Epithelial cell of proximal tubule (primary cell): Measurements from ENCODE around the gene ZNF85. TPM values are rescaled to one million over a fixed set of nuclear protein-coding genes. Genes with fewer than 3 reads are reported as not detected.
"Not testable (repeated sequence)": the region's sequence is repeated elsewhere in the genome, so short reads cannot be mapped to it uniquely, and the experiment has no call there.

Experiments
- DNase-seq: peaks from one replicate; pipeline ENCODE4 v3.0.0-alpha.2; 2011; ENCODE audit warnings: low read depth
- H3K4me3 ChIP-seq: 2 replicates; pipeline ENCODE4 v1.5.1; 2011; ENCODE audit warnings: low read depth, mild to moderate bottlenecking, low read length
- total RNA-seq: library from RNA; depleted of rRNA; stranded (reverse); fragments of >200 nt; gene quantifications from 2 replicates; pipeline ENCODE4 v1.2.3, GENCODE V29; 2015
- TF ChIP-seq, protein P1 (sequence below): conservative IDR thresholded peaks from 2 replicates; pipeline ENCODE4 v1.5.1; 2012; ENCODE audit warnings: low read depth, mild to moderate bottlenecking, low read length

Gene ZNF85
- total RNA-seq, result 11.4 and 12.1 TPM in 2 replicates

DNA sequence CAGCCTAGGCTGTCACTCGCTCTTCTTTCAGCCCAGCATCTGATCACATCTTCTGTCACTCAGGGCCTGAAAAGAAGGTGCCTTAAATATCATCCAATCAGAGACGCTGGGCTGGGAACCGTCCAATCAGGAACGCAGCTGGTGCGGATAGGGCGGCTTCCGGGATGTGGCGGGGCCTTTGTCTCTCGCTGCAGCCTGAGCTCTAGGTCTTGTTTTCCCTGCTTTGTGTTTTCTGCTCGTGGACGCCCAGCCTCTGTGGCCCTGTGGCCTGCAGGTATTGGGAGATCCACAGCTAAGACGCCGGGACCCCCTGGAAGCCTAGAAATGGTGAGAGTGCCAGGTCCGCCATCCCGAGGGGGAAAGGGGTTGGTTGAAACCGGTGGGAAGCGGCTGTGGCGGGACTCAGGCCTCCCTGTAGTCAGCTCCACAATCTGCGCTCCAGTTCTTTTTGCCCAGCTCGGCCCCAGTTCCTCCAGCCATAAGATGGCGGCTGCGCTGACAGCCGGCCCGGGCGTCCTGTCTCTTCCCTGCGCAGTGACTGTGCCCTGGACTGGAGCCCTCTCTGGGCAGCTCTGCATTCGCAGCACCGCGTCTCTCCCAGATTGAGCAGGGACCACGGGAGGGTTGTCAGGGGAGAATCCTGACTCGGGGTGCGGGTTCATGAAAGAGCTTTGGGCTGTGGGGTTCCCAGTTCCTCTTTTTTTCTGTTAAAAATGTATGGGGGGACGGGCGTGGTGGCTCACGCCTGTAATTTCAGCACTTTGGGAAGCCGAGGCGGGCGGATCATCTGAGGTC lies at the start of gene ZNF85:
Gene ZNF85 (plus strand): TSS at position 175 of the 795 bp plus-strand sequence. CDS start 150 bp downstream, at position 325.
- H3K4me3 ChIP-seq, result peak within 1 kb of the TSS; percentile 84
- TF ChIP-seq, protein P1, sequence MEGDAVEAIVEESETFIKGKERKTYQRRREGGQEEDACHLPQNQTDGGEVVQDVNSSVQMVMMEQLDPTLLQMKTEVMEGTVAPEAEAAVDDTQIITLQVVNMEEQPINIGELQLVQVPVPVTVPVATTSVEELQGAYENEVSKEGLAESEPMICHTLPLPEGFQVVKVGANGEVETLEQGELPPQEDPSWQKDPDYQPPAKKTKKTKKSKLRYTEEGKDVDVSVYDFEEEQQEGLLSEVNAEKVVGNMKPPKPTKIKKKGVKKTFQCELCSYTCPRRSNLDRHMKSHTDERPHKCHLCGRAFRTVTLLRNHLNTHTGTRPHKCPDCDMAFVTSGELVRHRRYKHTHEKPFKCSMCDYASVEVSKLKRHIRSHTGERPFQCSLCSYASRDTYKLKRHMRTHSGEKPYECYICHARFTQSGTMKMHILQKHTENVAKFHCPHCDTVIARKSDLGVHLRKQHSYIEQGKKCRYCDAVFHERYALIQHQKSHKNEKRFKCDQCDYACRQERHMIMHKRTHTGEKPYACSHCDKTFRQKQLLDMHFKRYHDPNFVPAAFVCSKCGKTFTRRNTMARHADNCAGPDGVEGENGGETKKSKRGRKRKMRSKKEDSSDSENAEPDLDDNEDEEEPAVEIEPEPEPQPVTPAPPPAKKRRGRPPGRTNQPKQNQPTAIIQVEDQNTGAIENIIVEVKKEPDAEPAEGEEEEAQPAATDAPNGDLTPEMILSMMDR, result no peak
- peak; percentile 65 for DNase-seq

DNA sequence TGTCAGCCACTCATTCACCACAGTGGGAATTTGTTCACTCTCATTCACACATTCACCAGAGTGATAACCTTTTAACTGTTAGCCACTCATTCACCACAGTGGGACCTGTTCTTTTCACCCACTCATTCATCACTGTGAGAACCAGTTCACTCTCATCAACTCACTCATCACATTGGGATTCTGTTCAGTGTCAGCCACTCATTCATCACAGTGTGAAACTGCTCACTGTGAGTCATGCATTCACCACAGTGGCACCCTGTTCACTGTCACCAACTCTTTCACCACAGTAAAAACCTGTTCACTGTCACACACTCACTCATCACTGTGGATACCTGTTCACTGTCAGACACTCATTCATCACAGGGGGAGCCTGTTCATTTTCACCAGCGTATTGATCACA lies 43.5 kb upstream of the ZNF85 start:
- TF ChIP-seq, protein P1, result no peak
- no peak for DNase-seq
- H3K4me3 ChIP-seq, result no peak overlapping the region

DNA sequence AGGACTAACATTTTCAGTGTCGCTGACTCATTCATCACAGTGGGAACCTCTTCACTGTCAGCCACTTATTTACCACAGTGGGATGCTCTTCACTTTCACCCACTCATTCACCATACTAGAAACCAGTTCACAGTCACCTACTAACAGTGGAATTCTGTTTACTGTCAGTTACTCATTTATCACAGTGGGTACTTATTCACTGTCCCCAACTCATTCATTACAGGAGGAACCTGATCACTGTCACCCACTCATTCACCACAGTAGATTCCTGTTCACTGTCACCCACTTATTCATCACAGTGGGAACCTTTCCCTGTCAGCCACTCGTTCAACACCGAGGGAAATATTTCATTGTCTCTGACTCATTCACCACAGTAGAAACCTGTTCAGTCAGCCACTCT lies 10.1 kb upstream of the ZNF85 start:
- no peak for DNase-seq
- TF ChIP-seq, protein P1, result no peak
- H3K4me3 ChIP-seq, result no peak overlapping the region

DNA sequence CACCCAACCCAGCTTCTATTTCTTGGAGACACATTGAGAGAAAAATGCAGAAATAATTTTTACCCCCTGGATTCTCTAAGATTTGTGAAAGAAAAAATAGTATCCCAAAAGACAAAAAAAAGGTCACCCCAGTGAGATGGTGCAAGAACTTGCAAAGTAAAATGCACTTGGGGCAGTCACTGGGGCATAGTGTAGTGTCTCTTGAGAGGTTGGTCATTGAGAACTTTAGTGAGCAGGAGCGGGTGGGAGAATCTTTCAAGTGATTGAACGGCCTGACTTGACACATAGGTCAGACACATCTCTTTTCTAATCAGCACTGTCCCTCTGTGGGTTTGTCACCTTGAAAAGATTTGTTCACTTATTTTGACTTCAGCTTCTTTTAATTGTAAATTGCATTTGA lies 2.4 kb downstream of the ZNF85 start:
- DNase-seq, result no peak
- TF ChIP-seq, protein P1, result no peak

DNA sequence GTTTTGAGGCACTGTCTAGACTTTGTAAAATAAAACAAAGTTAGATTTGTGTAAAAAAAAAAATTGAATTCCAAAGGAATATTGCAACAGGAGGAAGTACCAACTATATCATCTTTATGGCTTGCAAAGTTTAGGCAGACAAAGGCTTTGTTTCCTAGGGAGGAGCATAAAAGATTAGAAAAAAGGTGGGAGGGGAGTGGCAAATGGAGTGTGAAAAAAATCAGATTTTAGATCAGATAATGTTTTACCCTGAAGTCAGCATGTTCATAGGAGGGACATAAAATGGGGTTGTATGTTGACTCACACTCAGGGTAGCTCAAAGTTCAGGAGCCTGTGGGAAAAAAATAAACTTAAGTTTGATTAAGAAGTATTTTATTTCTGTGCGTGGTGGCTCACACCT lies 3.7 kb downstream of the ZNF85 start:
- no peak overlapping the region for H3K4me3 ChIP-seq
- TF ChIP-seq, protein P1, result no peak
- no peak for DNase-seq

More for the DNA sequence above, 2.4 kb downstream of the ZNF85 start:
- H3K4me3 ChIP-seq, result no peak overlapping the region

DNA sequence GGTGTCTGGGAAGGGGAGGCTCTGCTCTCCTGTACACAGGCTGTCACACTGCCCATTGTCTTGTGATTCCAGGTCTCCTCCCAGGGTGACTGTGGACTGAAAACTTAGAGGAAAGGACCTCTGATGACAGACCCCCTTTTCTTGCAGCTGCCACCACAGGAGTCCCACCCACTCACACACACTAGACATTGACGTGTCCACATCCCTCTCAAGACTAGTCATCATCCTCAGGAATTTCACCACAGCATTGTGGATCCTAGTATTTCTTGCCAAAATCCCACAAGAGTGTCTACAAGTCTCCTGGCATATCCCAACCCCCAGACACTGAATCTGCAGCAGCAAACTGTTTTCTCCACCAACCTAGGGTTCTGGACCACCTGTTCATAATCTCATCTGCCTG lies 5.3 kb downstream of the ZNF85 start:
- TF ChIP-seq, protein P1, result no peak
- no peak overlapping the region for H3K4me3 ChIP-seq
- no peak for DNase-seq

DNA sequence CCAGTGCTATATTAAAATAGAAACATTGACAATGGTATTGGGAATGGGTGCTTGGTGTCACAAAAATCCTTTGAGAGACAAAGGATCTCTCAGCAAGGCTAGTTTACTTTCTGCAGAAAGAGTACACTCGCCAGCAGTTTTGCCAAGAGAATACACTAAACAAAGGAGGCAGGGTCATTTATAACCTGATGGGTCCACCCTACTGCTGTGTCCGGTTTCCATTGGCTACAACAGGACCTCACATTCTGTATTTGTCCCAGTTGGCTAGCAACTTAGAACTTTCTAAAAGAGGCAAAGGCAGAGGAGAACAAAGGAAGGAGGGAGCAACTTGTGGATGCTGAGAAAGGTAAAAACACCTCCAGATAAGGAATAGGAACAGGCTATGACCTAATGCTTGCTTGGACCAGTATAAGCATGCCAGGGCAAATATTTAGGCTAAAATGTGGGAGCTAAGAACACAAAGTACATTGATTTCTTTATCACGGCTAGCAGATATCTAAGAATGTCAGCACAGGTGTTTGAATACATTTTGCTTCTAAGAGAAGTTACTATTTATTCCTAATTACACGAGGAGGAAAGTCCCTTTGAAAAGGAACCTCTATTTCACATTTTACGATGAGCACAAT lies 13.4 kb downstream of the ZNF85 start:
- H3K4me3 ChIP-seq, DNase-seq: not testable (repeated sequence)

DNA sequence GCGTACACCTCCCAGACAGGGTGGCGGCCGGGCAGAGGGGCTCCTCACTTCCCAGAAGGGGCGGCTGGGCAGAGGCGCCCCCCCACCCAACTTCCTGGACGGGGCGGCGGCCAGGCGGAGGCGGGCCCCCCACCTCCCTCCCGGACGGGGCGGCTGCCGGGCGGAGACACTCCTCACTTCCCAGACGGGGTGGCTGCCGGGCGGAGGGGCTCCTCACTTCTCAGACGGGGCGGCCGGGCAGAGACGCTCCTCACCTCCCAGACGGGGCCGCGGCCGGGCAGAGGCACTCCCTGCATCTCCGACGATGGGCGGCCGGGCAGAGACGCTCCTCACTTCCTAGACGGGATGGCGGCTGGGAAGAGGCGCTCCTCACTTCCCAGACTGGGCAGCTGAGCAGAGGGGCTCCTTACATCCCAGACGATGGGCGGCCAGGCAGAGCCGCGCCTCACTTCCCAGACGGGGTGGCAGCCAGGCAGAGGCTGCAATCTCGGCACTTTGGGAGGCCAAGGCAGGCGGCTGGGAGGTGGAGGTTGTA lies 29.6 kb downstream of the ZNF85 start:
- not testable (repeated sequence) for H3K4me3 ChIP-seq, DNase-seq
